Left lobe of liver (tissue), 2 donors: Measurements from ENCODE around the gene SCTR. TPM values are rescaled to one million over a fixed set of nuclear protein-coding genes. Genes with fewer than 3 reads are reported as not detected.

Source experiments
- ATAC-seq: fragments of 200-7000 bp; cut with Tn5 transposase; one replicate; pipeline ENCODE4 v1.9.1; 2020; ENCODE audit warnings: mild to moderate bottlenecking, moderate library complexity
- DNase-seq: peaks from one replicate; pipeline ENCODE4 v3.0.0-alpha.2; 2020; ENCODE audit warnings: low spot score
- total RNA-seq: library from RNA; stranded (reverse); gene quantifications from one replicate; pipeline ENCODE4 v1.2.1, GENCODE V29; 2021
- donor health status: DM: no; HTN: no; CAD: no; lungs with moderate emphysema.
- donor health status: DM: no; HTN: yes; CAD: no.

The SCTR gene
- total RNA-seq = 0.10 TPM

DNA sequence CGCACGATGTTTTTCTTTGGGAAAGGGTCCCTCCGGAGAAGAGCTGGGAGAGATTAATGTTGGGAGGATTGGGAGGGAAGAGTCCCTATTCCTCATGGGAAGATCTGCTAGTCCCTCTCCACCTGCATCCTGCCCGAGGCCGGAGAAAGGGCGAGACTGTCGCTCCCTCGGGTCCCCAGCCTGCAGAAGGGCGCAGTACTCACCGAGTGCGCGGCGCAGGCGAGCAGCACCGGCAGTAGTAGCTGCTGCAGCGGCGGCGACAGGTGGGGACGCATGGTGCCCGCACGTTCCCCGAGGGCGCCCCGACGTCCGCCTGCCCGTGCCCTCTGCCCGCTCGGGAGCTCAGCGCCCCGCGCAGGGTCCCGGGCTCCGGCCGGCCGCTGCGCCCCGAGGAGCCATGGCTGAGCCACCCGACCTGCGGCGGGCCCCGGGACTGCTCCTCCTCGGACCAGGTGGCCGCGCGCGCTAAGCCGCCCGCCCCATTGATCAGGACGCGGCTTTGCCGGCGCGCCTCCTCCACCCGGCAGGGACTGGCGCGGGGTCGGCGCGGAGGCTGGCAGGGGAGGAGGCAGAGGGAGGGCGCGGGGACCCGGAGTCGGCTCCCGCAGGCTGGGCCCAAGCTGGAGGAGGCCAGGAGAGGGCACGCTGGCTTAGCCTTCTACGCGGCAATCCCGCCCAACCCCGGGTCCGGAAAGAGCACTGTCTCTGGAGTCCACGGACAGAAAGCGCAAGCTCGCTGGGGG is at the start of gene SCTR:
SCTR (minus strand) TSS at position 532 of the 743 bp plus-strand sequence; CDS start at position 275, 257 bp downstream.
- ATAC-seq (peak; percentile 56), DNase-seq (no peak)

DNA sequence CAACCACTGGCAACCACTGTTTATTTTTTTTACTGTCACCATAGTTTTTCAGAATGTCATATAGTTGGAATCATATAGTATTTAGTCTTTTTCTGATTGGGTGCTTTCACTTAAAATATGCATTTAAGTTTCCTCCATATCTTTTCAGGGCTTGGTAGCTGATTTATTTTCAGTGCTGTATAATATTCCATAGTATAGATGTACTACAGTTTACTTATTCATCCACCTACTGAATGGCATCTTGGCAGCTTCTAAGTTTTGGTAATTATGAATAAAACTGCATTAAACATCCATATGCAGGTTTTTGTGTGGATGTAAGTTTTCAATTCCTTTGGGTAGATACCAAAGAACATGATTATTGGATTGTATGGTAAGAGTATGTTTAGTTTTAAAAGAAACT is 43.0 kb upstream of the SCTR start:
- DNase-seq (no peak), ATAC-seq (no peak)

DNA sequence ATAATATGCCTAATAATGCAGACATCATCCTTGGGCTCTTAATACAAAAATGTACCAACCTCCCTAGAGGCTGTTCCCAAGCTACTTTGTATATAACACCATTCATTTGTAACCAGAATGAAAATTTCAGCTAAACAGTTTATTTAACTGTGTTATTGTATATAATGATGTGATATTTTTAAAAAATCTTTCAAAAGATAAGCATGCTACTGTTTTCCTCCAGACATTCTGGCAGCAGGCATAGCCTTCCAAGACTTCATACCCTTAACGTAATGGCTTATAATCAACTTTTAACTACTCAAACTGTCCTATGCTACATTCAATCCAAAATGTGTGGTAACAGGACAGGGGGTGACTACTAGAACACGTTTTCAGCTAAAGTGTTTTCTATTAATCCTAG is 41.2 kb upstream of the SCTR start:
- DNase-seq = no peak
- ATAC-seq = no peak

DNA sequence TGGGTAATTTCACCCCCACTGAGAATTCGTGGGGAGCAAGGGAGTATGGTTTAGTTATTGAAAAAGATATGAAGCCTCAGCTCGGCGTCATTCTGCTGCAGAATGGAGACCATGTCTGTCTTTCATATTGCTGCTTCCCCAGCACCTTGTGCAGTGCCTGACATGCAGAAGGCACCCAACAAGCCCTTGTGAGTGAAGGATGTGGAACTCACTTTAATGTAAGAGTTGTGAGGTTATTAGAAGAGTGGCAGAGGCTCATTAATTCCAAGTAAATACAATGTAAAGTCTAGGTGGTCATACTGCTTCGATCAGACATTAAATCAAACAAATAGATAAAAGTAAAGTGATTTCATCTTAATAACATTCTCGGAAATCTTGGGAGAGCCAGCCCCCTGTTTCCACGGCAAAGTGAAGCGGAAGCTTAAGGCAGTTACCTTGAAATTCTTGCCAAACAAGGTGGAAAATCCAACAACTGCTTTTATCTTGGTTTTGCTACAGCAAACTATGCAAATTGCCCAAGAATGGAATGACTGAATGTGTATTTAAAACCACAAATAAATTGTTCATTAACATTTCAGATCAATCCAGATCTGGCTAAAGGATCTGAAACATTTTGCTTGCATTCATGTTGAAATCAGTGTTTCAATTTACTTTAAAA is 29.5 kb upstream of the SCTR start:
- peak; percentile 46 for ATAC-seq
- DNase-seq = no peak

DNA sequence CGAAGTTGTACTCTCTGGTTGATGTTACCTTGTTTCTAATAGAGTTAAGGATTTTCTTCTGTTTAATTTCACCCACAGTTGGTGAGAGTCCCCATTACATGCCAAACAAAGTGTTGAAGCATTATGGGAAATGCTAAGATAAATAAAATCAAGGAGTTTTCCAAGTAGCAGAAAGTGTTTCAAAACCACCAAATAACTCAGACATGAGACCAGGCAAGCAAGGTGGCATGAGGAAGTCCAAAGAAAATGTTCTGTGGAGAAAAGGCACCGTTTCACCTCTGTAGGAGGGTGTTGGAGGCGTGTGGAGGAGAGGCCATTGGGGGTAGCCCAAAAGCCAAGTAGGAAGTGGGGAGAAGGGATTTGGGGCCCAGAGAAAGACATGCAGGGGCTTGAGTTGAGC is 28.6 kb upstream of the SCTR start:
- ATAC-seq (no peak), DNase-seq (no peak)

DNA sequence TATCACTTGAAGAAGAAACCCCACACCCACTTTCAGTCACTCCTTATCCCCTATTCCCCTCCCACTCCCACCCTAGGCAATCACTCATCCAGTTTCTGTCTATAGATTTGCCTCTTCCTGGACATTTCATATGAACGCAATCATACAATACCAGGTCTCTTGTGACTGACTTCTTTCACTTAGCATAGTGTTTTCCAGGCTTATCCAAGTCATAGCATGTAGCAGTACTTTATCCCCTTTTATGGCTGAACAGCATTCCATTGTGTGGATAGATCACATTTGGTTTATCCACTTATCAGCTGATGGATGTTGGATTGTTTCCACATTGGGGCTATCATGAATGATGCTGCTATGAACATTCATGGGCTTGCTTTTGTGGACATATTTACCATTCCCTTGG is 26.6 kb upstream of the SCTR start:
- ATAC-seq (no peak), DNase-seq (no peak)

DNA sequence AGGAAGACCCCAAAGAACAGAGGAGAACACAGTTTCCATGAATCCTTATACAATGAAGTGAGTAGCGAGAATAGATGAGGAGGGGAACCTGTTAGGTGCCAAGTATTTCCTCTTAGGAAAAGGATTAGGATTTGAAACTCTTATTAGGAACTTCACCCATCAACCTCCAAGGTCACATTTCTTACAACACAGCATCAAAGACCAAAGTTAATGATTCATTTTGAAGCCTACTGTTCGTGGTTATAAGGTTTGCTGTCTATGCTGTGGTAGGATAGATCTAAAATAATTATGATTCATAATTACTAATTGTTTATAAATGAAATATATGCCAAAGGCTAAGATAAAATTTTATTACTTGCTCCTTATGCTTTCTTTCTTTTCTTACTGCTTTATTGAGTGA is 26.1 kb upstream of the SCTR start:
- no peak for DNase-seq
- ATAC-seq = no peak

DNA sequence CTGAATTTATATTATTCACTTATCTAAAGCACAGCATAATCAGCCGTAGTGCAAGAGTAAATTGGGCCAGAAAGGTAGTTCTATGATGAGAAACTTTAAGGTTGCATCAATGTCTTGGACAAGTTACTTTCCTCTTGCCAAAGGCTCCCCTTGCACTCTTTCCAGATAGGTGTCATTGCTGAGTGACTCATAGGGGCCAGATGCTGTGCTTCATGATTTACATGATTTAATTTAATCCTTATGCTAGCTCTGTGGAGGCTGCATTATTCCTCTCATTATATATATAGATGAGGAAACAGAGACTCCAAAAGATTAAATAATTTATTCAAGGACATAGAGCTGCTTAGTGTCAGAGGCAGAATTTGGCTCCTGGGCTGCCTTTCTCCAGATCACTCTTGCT is 25.0 kb upstream of the SCTR start:
- no peak for DNase-seq
- no peak for ATAC-seq

DNA sequence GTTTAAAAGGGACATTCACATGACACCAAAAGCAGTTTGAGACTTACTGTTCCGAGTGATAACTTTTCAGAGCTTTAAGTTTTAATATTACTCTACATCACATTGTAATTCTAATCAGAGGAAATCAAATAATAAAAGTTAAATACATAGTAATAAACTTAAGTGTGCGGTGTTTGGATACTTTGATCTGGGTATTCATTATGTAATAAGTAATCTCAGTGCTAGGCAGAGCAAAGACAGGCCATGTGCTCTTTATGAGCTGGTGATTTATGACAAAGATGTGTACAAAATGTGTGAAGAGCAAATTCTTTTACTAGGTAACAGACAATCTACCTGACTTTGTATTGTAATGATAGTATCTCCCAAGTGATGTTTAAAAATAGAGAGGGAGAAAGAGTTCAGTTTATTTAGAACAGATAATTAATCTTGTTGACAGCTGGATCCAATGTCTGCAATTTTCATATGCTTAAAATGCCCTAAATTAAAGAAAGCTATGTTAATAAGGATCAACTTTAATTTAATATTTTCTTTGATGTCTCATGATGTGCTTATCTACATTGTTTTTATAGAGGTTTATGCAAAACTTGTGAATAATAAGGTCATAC is 24.3 kb upstream of the SCTR start:
- DNase-seq = no peak
- ATAC-seq = no peak

DNA sequence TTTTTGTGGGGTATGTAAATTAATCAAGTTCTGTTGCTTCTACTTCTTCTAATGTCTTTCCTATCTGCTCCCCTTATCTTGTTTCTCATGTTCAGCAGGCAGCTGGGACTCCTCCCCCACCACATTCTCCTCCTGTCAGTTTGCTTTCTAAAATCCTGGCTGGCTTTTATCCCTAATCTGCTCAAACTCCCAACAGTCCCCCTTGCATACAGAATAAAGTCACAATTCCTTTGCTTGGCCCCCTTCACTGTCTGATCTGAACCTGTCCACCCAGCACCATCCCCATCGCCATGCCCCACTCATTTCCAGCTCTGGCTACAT is 22.1 kb upstream of the SCTR start:
- ATAC-seq = no peak
- no peak for DNase-seq

DNA sequence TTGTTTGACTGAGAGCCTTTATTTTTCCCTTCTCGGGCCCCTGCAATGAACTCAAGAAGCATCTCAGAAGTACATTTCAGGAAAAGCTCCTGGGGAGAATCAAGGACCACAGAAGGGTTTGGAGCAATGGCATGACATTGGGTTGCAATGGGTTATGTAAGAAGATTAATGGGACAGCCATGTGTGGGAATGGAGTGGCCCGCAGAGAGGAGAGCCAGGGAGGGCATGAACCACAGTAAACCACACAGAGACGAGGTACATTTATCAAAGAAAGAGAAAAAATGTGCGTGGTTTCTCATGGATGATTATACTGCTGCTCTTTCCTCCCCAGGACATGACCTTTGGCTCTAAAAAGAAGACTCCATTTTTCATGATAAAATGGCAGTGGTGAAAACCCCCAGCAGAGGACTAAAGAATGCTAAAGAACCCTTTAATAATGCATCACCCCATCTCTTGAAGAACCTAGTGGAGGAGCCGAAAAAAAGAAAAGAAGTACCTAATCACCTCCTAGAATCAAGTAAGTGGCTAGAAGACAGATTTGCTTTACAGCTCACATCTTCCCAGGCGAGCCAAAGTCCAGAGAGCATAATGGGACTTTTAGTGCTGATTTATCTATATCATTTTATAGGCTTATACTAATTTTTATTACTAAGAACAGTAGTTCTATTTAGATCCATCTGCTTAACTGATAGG is 21.6 kb upstream of the SCTR start:
- ATAC-seq (no peak), DNase-seq (no peak)

DNA sequence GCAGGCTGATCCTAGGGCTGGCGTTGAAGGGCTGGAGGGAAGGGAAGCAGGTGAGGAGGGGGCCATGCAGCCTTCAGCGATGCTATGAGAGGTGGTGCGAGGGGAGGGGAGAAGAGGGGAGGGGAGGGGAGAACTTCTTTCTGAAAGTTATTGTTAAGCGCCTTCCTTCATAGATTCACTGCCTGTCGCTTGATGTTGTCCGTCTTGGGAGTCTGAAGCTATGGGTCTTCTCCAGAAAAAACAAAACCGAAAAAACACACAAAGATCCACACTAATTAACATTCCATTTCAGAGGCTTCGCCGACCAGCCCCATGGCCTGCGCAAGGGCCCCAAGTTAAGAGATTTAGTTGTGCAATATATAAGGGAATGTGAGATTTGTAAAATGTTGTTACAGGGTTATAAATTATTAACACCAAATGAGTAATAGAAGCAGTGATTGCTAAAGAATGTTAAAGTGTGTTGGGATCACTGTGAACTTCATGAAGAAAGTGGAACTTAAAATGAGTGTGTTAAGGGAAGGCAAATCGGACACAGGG is 20.7 kb upstream of the SCTR start:
- peak; percentile 7 for ATAC-seq
- no peak for DNase-seq

DNA sequence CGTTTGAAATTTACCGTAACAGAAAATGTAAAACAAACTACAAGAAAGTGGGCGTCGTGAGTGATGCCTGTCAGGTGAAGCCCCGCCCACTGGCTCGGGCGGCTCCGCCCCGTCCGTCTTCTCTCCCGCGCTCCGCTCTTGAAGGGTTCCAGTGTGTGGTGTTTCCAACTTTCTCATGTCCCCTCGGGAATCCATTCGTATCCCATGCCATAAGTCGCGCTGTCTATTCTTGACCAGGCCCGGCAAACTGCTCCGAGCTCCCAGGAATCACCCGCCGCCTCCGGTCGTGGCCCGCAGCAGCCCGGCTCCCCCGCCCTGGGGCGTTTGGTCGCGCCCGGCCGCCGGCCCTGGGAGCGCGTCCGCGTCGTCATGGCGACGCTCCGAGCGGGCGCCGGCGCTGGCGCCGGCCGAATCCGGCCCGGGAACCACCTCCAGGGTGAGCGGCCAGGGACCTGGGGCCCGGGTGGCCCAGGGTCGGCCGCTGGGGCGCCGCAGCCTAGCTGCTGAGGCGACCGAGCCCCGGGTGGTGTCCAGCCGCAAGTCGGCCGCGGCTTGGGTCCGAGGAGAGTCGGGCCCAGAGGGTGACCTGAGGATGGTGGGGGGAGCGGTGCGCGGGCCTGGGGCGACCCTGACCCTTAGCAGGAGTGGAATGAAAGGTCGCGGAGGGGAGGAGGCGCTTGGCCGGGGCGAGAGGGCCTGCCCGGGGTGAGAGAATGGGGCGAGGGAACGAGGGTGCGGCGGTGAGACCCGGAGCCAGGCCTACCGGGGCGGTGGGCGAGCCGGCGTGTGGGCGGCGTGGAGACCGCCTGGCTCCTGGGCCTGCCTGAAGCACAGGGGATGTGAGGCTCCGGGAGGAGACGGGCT is 20.0 kb upstream of the SCTR start, which contains the start of gene CFAP221:
CFAP221 (plus strand) TSS at position 375 of the 864 bp plus-strand sequence. CDS start 1,683 bp downstream, outside the sequence.
- ATAC-seq = peak; percentile 97
- peak; percentile 80 for DNase-seq

DNA sequence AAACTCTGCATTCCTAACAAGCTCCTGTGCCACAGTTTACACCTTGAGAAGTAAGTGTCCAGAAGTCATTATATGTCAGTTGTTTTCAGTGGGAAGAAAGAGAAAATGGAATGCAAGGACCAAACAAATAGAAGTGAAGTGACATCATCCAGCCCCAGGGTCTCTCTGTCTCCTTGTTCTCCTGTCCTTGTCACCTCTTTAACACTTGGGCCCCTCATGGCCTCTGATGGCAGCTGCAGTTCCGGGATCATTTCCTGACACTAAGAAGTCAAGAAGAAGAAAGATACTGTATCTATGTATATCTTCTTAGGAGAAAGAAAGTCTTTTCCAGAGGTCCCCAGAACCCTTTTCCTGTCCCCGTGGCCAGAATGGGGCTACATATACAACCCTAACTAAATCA is 17.2 kb upstream of the SCTR start:
- DNase-seq (no peak), ATAC-seq (no peak)

DNA sequence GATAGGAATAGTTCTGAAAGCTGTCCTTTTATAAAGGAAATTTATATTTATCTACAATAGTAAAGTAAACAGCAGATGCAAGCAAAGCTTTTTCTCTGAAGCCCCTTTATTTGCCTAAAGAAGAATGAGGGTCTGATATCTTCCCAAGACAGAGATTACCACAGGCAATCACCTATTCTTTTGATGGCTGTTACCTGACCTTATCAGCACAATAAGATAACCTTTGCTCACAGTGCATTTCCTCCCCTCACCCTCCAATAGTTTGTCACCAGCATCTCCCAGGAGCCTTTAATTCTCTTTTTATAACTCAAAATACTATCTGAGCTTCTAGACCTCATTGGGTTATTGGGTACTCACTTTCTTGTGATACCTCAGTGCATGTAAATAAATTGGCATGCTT is 13.5 kb upstream of the SCTR start:
- no peak for ATAC-seq

DNA sequence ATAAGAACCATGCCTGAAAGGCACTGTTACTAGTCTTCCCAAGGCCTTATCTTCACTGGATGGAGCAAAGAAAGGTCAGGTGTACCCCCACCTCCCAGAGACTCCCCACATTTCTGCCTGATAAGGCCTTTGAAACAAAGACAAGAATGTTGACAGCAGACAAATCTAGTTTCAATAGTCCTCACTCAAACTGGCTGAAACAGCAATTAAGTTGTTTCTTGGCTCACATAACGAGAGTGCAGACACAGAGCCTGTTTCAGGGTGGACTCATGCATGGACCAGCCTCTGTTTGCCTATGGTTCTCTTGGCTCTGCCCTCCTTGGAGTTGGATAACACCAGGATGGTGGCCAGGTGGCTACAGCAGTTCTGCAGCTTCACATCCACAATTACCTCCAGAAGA is 12.4 kb upstream of the SCTR start:
- ATAC-seq (no peak), DNase-seq (no peak)

More for the DNA sequence above, 13.5 kb upstream of the SCTR start:
- no peak for DNase-seq

DNA sequence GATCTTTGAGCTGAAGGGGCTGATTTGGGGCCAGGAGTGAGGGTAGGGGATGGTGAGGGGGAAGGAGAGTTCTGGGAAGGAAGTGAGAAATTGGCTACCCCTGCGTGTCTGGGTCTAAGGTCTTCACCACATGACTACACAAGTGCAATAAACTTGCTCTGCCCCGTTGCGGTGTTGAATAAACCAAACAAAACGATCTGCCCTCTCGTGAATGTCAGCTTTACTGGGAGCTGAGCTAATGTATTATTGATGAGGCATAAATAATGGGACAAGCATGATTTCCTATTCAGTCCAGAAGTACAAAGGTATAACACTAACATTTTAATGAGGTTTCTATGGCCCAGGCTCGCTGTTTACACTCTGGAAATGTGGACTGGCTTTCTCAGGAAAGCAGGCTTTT is 11.9 kb upstream of the SCTR start:
- ATAC-seq (no peak), DNase-seq (no peak)

DNA sequence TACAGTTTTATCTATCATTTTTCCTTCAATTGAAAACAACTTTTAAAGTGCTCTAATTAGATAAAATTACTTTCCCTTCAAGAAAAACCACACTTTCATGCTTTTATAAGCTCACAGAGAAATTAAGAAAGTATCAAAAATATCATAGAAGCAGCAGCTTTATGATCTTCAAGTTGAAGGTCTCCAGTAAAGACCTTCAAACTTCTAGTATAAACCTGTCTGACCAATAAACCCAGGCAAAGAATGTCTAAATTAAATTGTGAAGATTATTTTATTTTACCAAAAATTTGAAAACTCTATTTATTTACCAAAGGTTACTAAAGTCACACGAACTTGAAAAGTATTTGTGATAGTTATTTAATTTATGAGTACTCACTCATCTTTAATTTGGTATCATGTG is 9.3 kb upstream of the SCTR start:
- no peak for ATAC-seq
- no peak for DNase-seq

DNA sequence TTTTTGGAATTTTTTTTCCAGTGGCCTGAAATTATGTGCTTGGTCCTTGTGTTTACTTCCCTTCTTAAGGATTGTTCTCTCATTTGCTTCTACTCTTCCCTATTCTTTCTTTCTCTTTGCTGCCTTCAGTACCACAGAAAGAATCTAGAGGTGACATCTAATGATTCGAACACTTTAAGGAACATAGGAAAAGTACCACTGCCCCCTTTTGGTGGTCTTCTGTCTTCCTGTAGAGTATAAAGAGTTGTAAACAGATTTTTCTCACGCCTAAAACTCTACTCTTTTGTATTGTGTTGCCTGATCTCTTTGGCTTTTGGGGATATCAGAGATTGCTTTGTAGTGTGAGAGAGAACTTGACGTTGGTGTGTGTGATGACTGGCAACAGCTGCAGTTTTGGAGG is 7.0 kb upstream of the SCTR start:
- no peak for DNase-seq

DNA sequence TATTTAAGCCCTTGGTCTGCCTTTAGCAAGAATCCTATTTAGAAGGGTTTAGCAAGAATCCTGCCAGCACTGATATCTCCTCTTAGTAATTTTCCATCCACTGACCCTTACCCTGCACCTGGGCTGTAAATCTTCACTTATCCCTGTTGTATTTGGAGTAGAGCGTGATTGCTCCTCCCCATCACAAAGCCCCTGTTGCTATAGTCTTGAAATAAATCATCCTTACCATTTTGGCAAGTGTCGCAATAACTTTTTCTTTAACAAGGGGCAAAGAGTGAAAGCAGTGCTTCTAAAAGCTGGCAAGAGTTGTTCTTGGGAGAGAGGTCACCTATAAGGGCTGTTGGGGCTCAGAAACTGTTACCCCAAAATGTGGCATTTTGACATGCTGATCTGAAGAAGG is 3.7 kb upstream of the SCTR start:
- no peak for ATAC-seq

More for the DNA sequence above, 7.0 kb upstream of the SCTR start:
- no peak for ATAC-seq

More for the DNA sequence above, 3.7 kb upstream of the SCTR start:
- DNase-seq = no peak
